ENCODE data around the gene SLC25A51.
"Not testable (repeated sequence)": the region's sequence is repeated elsewhere in the genome, so short reads cannot be mapped to it uniquely, and the experiment has no call there.

DNA sequence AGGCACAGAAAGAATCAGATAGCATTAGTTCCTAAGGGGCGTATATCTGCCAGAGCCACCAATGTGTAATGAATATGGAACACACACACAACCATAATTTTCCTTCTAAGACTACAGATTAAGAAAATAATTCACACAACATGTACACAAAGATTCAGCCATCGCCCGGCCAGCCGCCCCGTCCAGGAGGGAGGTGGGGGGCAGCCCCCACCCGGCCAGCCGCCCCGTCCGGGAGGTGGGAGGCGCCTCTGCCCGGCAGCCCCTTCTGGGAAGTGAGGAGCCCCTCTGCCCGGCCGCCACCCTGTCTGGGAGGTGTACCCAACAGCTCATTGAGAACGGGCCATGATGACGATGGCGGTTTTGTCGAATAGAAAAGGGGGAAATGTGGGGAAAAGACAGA, 12.9 kb downstream of the SLC25A51 start:
- not testable (repeated sequence) for TF ChIP-seq POLR2A, CTCF (IDR thresholded peaks at IDR 0.05)

Measured in prostate gland (tissue), 2 donors.